ENCODE data around the gene CAMTA1.

GRCh38 chr1:7343882-7344281 is 558.6 kb downstream of the CAMTA1 start:
- no peak for TF ChIP-seq ZNF155 (tag by site-specific recombination; IDR thresholded peaks at IDR 0.05)
- TF ChIP-seq ZSCAN5A (tag by site-specific recombination; IDR thresholded peaks at IDR 0.05): no peak
- no peak for TF ChIP-seq CTCF (tag by site-specific recombination; IDR thresholded peaks at IDR 0.05)
- TF ChIP-seq ZNF184 (tag by site-specific recombination; IDR thresholded peaks at IDR 0.05): no peak
- TF ChIP-seq ZSCAN4 (tag by site-specific recombination; IDR thresholded peaks at IDR 0.05): no peak
- TF ChIP-seq TSHZ1 (tag by site-specific recombination; IDR thresholded peaks at IDR 0.05; ENCODE audit: borderline replicate concordance): no peak
- TF ChIP-seq ZBTB48 (tag by site-specific recombination; IDR thresholded peaks at IDR 0.05): no peak
- TF ChIP-seq ZNF654 (tag by site-specific recombination; IDR thresholded peaks at IDR 0.05; ENCODE audit: low read depth): no peak
- no peak for TF ChIP-seq ZBTB17 (tag by site-specific recombination; IDR thresholded peaks at IDR 0.05)
- no peak for TF ChIP-seq ZNF416 (tag by site-specific recombination; IDR thresholded peaks at IDR 0.05)
- no peak for TF ChIP-seq ZNF140 (tag by site-specific recombination; IDR thresholded peaks at IDR 0.05)
- no peak for TF ChIP-seq GFI1B (tag by site-specific recombination; IDR thresholded peaks at IDR 0.05)
- TF ChIP-seq ZNF10 (tag by site-specific recombination; IDR thresholded peaks at IDR 0.05): no peak

All from HEK293 (cell line).